Duodenal mucosa (tissue), 2 donors: ENCODE data around the gene ANKRD49.

Experiments
- H3K27ac ChIP-seq: one replicate; pipeline ENCODE4 v1.7.0; 2013; ENCODE audit warnings: low read depth, low read length
- H3K27me3 ChIP-seq, 2 donors: one replicate each; pipeline ENCODE4 v1.7.0; 2013; ENCODE audit warnings: low read length in 2 of 2, control low read depth in 1 of 2; ENCODE audit not compliant: insufficient read depth in 2 of 2, control insufficient read depth in 1 of 2
- H3K36me3 ChIP-seq, 2 donors: one replicate each; pipeline ENCODE4 v1.7.0; 2013; ENCODE audit warnings: low read length in 2 of 2, control low read depth in 1 of 2; ENCODE audit not compliant: insufficient read depth in 2 of 2, control insufficient read depth in 1 of 2
- H3K4me1 ChIP-seq, 2 donors: one replicate each; pipeline ENCODE4 v1.7.0; 2013; ENCODE audit warnings: low read length in 2 of 2, control low read depth in 1 of 2; ENCODE audit not compliant: insufficient read depth in 2 of 2, control insufficient read depth in 1 of 2
- H3K4me3 ChIP-seq, 2 donors: one replicate each; pipeline ENCODE4 v1.7.0; 2013; ENCODE audit warnings: low read length in 2 of 2, low read depth in 1 of 2
- H3K9ac ChIP-seq, 2 donors: one replicate each; pipeline ENCODE4 v1.7.0; 2013; ENCODE audit warnings: low read length in 2 of 2, low read depth in 1 of 2
- H3K9me3 ChIP-seq, 2 donors: one replicate each; pipeline ENCODE4 v1.7.0; 2013; ENCODE audit warnings: low read length in 2 of 2, control low read depth in 1 of 2; ENCODE audit not compliant: control insufficient read depth in 1 of 2

The ANKRD49 gene

GRCh38 chr11:94493281-94494125, at the start of gene ANKRD49, which contains the start of gene MRE11:
ANKRD49 (plus strand) TSS chr11:94493984; CDS start chr11:94496694, 2,710 bp downstream.
MRE11 (minus strand) TSS chr11:94493844; CDS start chr11:94492801, 1,043 bp downstream.
- peaks cover 20 to 40% of the 10 kb centered on the region in 2 donors for H3K36me3 ChIP-seq
- no peaks in the 10 kb centered on the region for H3K27me3 ChIP-seq
- peak within 1 kb of the TSS; percentile 98 to 99 for H3K4me3 ChIP-seq
- H3K9me3 ChIP-seq, result no peaks in the 10 kb centered on the region
- H3K4me1 ChIP-seq, result peaks cover 19% of the 10 kb centered on the region in 2 donors
- H3K27ac ChIP-seq, result peak within 1 kb of the TSS; percentile 27
- peak within 1 kb of the TSS; percentile 91 for H3K9ac ChIP-seq

- Histone ChIP-seq H3K27me3 (no peaks in the 10 kb centered on the region), H3K4me3 (no peak overlapping the region), H3K27ac (no peak overlapping the region), H3K4me1 (no peaks in the 10 kb centered on the region), H3K36me3 (peaks cover 5 to 23% of the 10 kb centered on the region in 2 donors), H3K9me3 (no peaks in the 10 kb centered on the region), H3K9ac (no peak overlapping the region)
These were observed 48.1 kb upstream of the ANKRD49 start for GRCh38 chr11:94445641-94446040.

- Histone ChIP-seq H3K27me3 (no peaks in the 10 kb centered on the region), H3K36me3 (peaks cover 5 to 23% of the 10 kb centered on the region in 2 donors), H3K4me3 (no peak overlapping the region), H3K9me3 (no peaks in the 10 kb centered on the region), H3K27ac (no peak overlapping the region), H3K9ac (no peak overlapping the region), H3K4me1 (no peaks in the 10 kb centered on the region)
These were observed 46.6 kb upstream of the ANKRD49 start for GRCh38 chr11:94447149-94447548.

- H3K4me1 ChIP-seq, result no peaks in the 10 kb centered on the region
- H3K27me3 ChIP-seq, result no peaks in the 10 kb centered on the region
- peaks cover 0 to 18% of the 10 kb centered on the region in 2 donors for H3K36me3 ChIP-seq
- no peak overlapping the region for H3K9ac ChIP-seq
- H3K9me3 ChIP-seq, result no peaks in the 10 kb centered on the region
- H3K4me3 ChIP-seq, result no peak overlapping the region
- H3K27ac ChIP-seq, result no peak overlapping the region
These were observed 44.8 kb upstream of the ANKRD49 start for GRCh38 chr11:94449029-94449428.

- H3K36me3 ChIP-seq, result peaks cover 0 to 15% of the 10 kb centered on the region in 2 donors
These were observed 44.3 kb upstream of the ANKRD49 start for GRCh38 chr11:94449437-94449836.

GRCh38 chr11:94450048-94450447, 43.7 kb upstream of the ANKRD49 start:
- no peaks in the 10 kb centered on the region for H3K27me3 ChIP-seq
- H3K4me1 ChIP-seq, result no peaks in the 10 kb centered on the region
- H3K36me3 ChIP-seq, result peaks cover 0 to 12% of the 10 kb centered on the region in 2 donors
- H3K4me3 ChIP-seq, result no peak overlapping the region
- no peaks in the 10 kb centered on the region for H3K9me3 ChIP-seq
- H3K9ac ChIP-seq, result no peak overlapping the region
- H3K27ac ChIP-seq, result no peak overlapping the region

More at GRCh38 chr11:94449437-94449836, 44.3 kb upstream of the ANKRD49 start:
- Histone ChIP-seq H3K27me3 (no peaks in the 10 kb centered on the region), H3K4me1 (no peaks in the 10 kb centered on the region), H3K9me3 (no peaks in the 10 kb centered on the region), H3K9ac (no peak overlapping the region), H3K27ac (no peak overlapping the region), H3K4me3 (no peak overlapping the region)

- Histone ChIP-seq H3K27ac (no peak overlapping the region), H3K9ac (no peak overlapping the region), H3K4me1 (no peaks in the 10 kb centered on the region), H3K36me3 (peaks cover 4 to 11% of the 10 kb centered on the region in 2 donors), H3K27me3 (no peaks in the 10 kb centered on the region), H3K9me3 (no peaks in the 10 kb centered on the region), H3K4me3 (no peak overlapping the region)
These were observed 40.8 kb upstream of the ANKRD49 start for GRCh38 chr11:94452988-94453387.

GRCh38 chr11:94454301-94454700, 39.5 kb upstream of the ANKRD49 start:
- Histone ChIP-seq H3K36me3 (peaks cover 7 to 20% of the 10 kb centered on the region in 2 donors), H3K9me3 (no peaks in the 10 kb centered on the region), H3K4me1 (no peaks in the 10 kb centered on the region), H3K4me3 (no peak overlapping the region), H3K9ac (no peak overlapping the region), H3K27ac (no peak overlapping the region), H3K27me3 (no peaks in the 10 kb centered on the region)

- no peak overlapping the region for H3K27ac ChIP-seq
- peaks cover 7 to 34% of the 10 kb centered on the region in 2 donors for H3K36me3 ChIP-seq
- H3K9me3 ChIP-seq, result no peaks in the 10 kb centered on the region
- no peaks in the 10 kb centered on the region for H3K27me3 ChIP-seq
- no peak overlapping the region for H3K4me3 ChIP-seq
- no peak overlapping the region for H3K9ac ChIP-seq
- H3K4me1 ChIP-seq, result no peaks in the 10 kb centered on the region
These were observed 37.9 kb upstream of the ANKRD49 start for GRCh38 chr11:94455861-94456260.

GRCh38 chr11:94457118-94458029, 36.4 kb upstream of the ANKRD49 start:
- no peaks in the 10 kb centered on the region for H3K9me3 ChIP-seq
- H3K4me3 ChIP-seq, result no peak overlapping the region
- H3K27ac ChIP-seq, result no peak overlapping the region
- no peaks in the 10 kb centered on the region for H3K4me1 ChIP-seq
- no peak overlapping the region for H3K9ac ChIP-seq
- no peaks in the 10 kb centered on the region for H3K27me3 ChIP-seq
- H3K36me3 ChIP-seq, result peaks cover 7 to 39% of the 10 kb centered on the region in 2 donors
